K562 treated with DMSO at 1 percent for 12 hours (cell line): Measurements from ENCODE around the gene FAM210B. TPM values are rescaled to one million over a fixed set of nuclear protein-coding genes. Genes with fewer than 3 reads are reported as not detected.

Experiments
- total RNA-seq: library from RNA; unstranded; fragments of 300-600 nt; gene quantifications from 2 replicates; pipeline ENCODE4 v1.2.3, GENCODE V29; 2022; ENCODE audit not compliant: insufficient read depth

The FAM210B gene
- 28.0 and 59.5 TPM in 2 replicates for total RNA-seq

GRCh38 chr20:56358600-56359211, at the start of gene FAM210B:
Gene FAM210B (plus strand): TSS chr20:56358974. CDS start chr20:56359006, 32 bp downstream.

GRCh38 chr20:56392132-56392880, 33.5 kb downstream of the FAM210B start, which contains the start of the genes AURKA and CSTF1:
Gene AURKA (minus strand): TSS chr20:56392215. CDS start chr20:56388197, 4,018 bp downstream.
Gene CSTF1 (plus strand): TSS chr20:56392645. CDS start chr20:56395553, 2,908 bp downstream.

GRCh38 chr20:56411759-56412472, 53.1 kb downstream of the FAM210B start, which contains the start of gene CASS4:
Gene CASS4 (plus strand): TSS chr20:56412260. CDS start chr20:56412459, 199 bp downstream.

Other genes starting within 250 kb of the FAM210B start
- not detected in 2 replicates for gene MC3R, start 110.2 kb upstream of the FAM210B start, total RNA-seq
- 55.1 and 95.2 TPM in 2 replicates for gene AURKA, start 33.2 kb downstream of the FAM210B start, total RNA-seq
- gene CSTF1, start 33.7 kb downstream of the FAM210B start, total RNA-seq = 16.9 and 31.8 TPM in 2 replicates
- 6.3 and 19.1 TPM in 2 replicates for gene CASS4, start 53.3 kb downstream of the FAM210B start, total RNA-seq
- 57.0 and 67.5 TPM in 2 replicates for gene RTF2, start 109.7 kb downstream of the FAM210B start, total RNA-seq
- gene FAM209A, start 165.8 kb downstream of the FAM210B start, total RNA-seq = 1.3 TPM in 1 of 2 replicates, not detected in the other
- not detected in 2 replicates for gene FAM209B, start 174.3 kb downstream of the FAM210B start, total RNA-seq